Mesenchymal stem cell (in vitro differentiated cells and primary cell): ENCODE measurements around the gene ZNF611.
"Not testable (repeated sequence)": the region's sequence is repeated elsewhere in the genome, so short reads cannot be mapped to it uniquely, and the experiment has no call there.

Experiments
- DNase-seq: peaks from one replicate; pipeline ENCODE4 v3.0.0-alpha.2; 2013
- H2AFZ ChIP-seq: one replicate; pipeline ENCODE4 v1.6.1; 2013; ENCODE audit warnings: low read depth, mild to moderate bottlenecking, control low read depth, inconsistent platforms, low read length, moderate library complexity
- H2AK5ac ChIP-seq: 2 replicates; pipeline ENCODE4 v1.6.1; 2013; ENCODE audit warnings: low read length, moderate library complexity, mild to moderate bottlenecking, inconsistent platforms; ENCODE audit not compliant: severe bottlenecking
- H2BK120ac ChIP-seq: one replicate; pipeline ENCODE4 v1.6.1; 2013; ENCODE audit warnings: low read depth, mild to moderate bottlenecking, inconsistent platforms, low read length, moderate library complexity
- H2BK12ac ChIP-seq, 2 experiments: one replicate each; pipeline ENCODE4 v1.6.1; 2013; ENCODE audit warnings: inconsistent platforms in 2 of 2, low read length in 2 of 2, mild to moderate bottlenecking in 2 of 2, moderate library complexity in 2 of 2, control low read depth in 1 of 2
- H2BK15ac ChIP-seq: one replicate; pipeline ENCODE4 v1.6.1; 2013; ENCODE audit warnings: mild to moderate bottlenecking, low read depth, inconsistent platforms; ENCODE audit not compliant: poor library complexity, severe bottlenecking
- H2BK5ac ChIP-seq: 2 replicates; pipeline ENCODE4 v1.6.1; 2013; ENCODE audit warnings: low read depth, mild to moderate bottlenecking, low read length, control low read depth, inconsistent platforms; ENCODE audit not compliant: poor library complexity, severe bottlenecking
- H3K14ac ChIP-seq, 2 experiments: one replicate each; pipeline ENCODE4 v1.6.1; 2013; ENCODE audit warnings: inconsistent platforms in 2 of 2, low read length in 2 of 2, control low read depth in 1 of 2, mild to moderate bottlenecking in 1 of 2, moderate library complexity in 1 of 2
- H3K18ac ChIP-seq, 2 experiments: one replicate each; pipeline ENCODE4 v1.6.1; 2013; ENCODE audit warnings: inconsistent platforms in 2 of 2, low read length in 2 of 2, control low read depth in 1 of 2, low read depth in 1 of 2, mild to moderate bottlenecking in 1 of 2
- H3K23ac ChIP-seq, 2 experiments: one replicate each; pipeline ENCODE4 v1.6.1; 2013; ENCODE audit warnings: inconsistent platforms in 2 of 2, low read length in 2 of 2, mild to moderate bottlenecking in 2 of 2, moderate library complexity in 2 of 2, control low read depth in 1 of 2
- H3K27ac ChIP-seq: 2 replicates; pipeline ENCODE4 v1.5.1; 2013; ENCODE audit warnings: mild to moderate bottlenecking, moderate library complexity, low read length, control low read depth, inconsistent platforms; ENCODE audit not compliant: poor library complexity, severe bottlenecking
- H3K27me3 ChIP-seq, 2 experiments: 2 replicates each; pipeline versions ENCODE4 v1.6.1 to v1.7.0; 2013; ENCODE audit warnings: low read length in 2 of 2, mild to moderate bottlenecking in 2 of 2, moderate library complexity in 2 of 2, control low read depth in 1 of 2, inconsistent platforms in 1 of 2; ENCODE audit not compliant: control insufficient read depth in 1 of 2, insufficient read depth in 1 of 2
- H3K36me3 ChIP-seq, 2 experiments: 2 replicates each; pipeline versions ENCODE4 v1.6.1 to v1.7.0; 2013; ENCODE audit warnings: low read length in 2 of 2, control low read depth in 1 of 2, inconsistent platforms in 1 of 2, low read depth in 1 of 2, mild to moderate bottlenecking in 1 of 2; ENCODE audit not compliant: insufficient read depth in 2 of 2, control insufficient read depth in 1 of 2
- H3K4ac ChIP-seq, 2 experiments: one replicate each; pipeline ENCODE4 v1.6.1; 2013; ENCODE audit warnings: inconsistent platforms in 2 of 2, low read length in 2 of 2, mild to moderate bottlenecking in 2 of 2, moderate library complexity in 2 of 2, control low read depth in 1 of 2, low read depth in 1 of 2
- H3K4me1 ChIP-seq: 2 replicates; pipeline ENCODE4 v1.6.1; 2013; ENCODE audit warnings: low read depth, low read length, control low read depth; ENCODE audit not compliant: control insufficient read depth, insufficient read depth
- H3K4me2 ChIP-seq: 2 replicates; pipeline ENCODE4 v1.6.1; 2013; ENCODE audit warnings: low read length, mild to moderate bottlenecking, inconsistent platforms; ENCODE audit not compliant: poor library complexity, severe bottlenecking
- H3K4me3 ChIP-seq, 2 experiments: 2 replicates each; pipeline versions ENCODE4 v1.5.1 to v1.7.0; 2013; ENCODE audit warnings: low read length in 2 of 2, mild to moderate bottlenecking in 2 of 2, control low read depth in 1 of 2, low read depth in 1 of 2; ENCODE audit not compliant: insufficient read depth in 1 of 2
- H3K79me1 ChIP-seq: replicated peaks from 2 replicates; pipeline ENCODE4 v1.6.1; 2013; ENCODE audit warnings: mild to moderate bottlenecking, control low read depth, low read length, inconsistent platforms; ENCODE audit not compliant: poor library complexity, severe bottlenecking
- H3K9ac ChIP-seq: 2 replicates; pipeline ENCODE4 v1.7.0; 2013; ENCODE audit warnings: mild to moderate bottlenecking, low read length, moderate library complexity
- H3K9me3 ChIP-seq: 2 replicates; pipeline ENCODE4 v1.7.0; 2013; ENCODE audit warnings: mild to moderate bottlenecking, low read length; ENCODE audit not compliant: control insufficient read depth
- H4K8ac ChIP-seq: one replicate; pipeline ENCODE4 v1.6.1; 2013; ENCODE audit warnings: inconsistent platforms, mild to moderate bottlenecking, low read length, moderate library complexity
- H4K91ac ChIP-seq: one replicate; pipeline ENCODE4 v1.6.1; 2013; ENCODE audit warnings: mild to moderate bottlenecking, low read length, inconsistent platforms
- WGBS: methylation state at CpG from one replicate; pipeline ENCODE4 v1.1.7; 2013; ENCODE audit warnings: mixed read lengths; 5-methylcytosine and 5-hydroxymethylcytosine counted together

Gene ZNF611

GRCh38 chr19:52742516-52742915 is 7.7 kb upstream of the ZNF611 start:
- no peak overlapping the region for H2BK15ac ChIP-seq
- H2BK12ac ChIP-seq: no peak overlapping the region
- H3K27me3 ChIP-seq: no peaks in the 10 kb centered on the region
- no peaks in the 10 kb centered on the region for H3K79me1 ChIP-seq
- no peak overlapping the region for H3K27ac ChIP-seq
- H3K9ac ChIP-seq: no peak overlapping the region
- H3K4ac ChIP-seq: no peak overlapping the region
- no peak overlapping the region for H3K18ac ChIP-seq
- no peaks in the 10 kb centered on the region for H3K36me3 ChIP-seq
- no peak overlapping the region for H3K4me2 ChIP-seq
- 31% methylated on average over 2 of the region's 3 CpGs for WGBS
- no peak overlapping the region for H4K91ac ChIP-seq
- H3K4me3 ChIP-seq: no peak overlapping the region
- no peak overlapping the region for H2AK5ac ChIP-seq
- H3K9me3 ChIP-seq: no peaks in the 10 kb centered on the region
- H3K4me1 ChIP-seq: peaks cover 1% of the 10 kb centered on the region
- no peak overlapping the region for H3K23ac ChIP-seq
- H2BK120ac ChIP-seq: no peak overlapping the region
- H3K14ac ChIP-seq: no peak overlapping the region
- H2AFZ ChIP-seq: no peak overlapping the region
- H2BK5ac ChIP-seq: no peak overlapping the region
- DNase-seq: no peak
- no peak overlapping the region for H4K8ac ChIP-seq

- Histone ChIP-seq H3K4ac (no peak overlapping the region), H2BK15ac (no peak overlapping the region), H3K23ac (no peak overlapping the region), H3K9me3 (no peaks in the 10 kb centered on the region), H2AK5ac (no peak overlapping the region), H2BK5ac (no peak overlapping the region), H2BK120ac (no peak overlapping the region), H3K4me3 (no peak overlapping the region), H3K4me2 (no peak overlapping the region), H3K36me3 (no peaks in the 10 kb centered on the region), H4K91ac (no peak overlapping the region), H3K27ac (no peak overlapping the region), H2AFZ (no peak overlapping the region), H2BK12ac (no peak overlapping the region), H3K79me1 (no peaks in the 10 kb centered on the region), H4K8ac (no peak overlapping the region), H3K27me3 (no peaks in the 10 kb centered on the region), H3K9ac (no peak overlapping the region), H3K18ac (no peak overlapping the region), H3K14ac (no peak overlapping the region), H3K4me1 (peaks cover 1% of the 10 kb centered on the region)
- WGBS: 54% methylated on average over 5 of the region's 6 CpGs
- no peak for DNase-seq
Measured at GRCh38 chr19:52741951-52742485, 7.2 kb upstream of the ZNF611 start.

- DNase-seq, H3K79me1 ChIP-seq, H2BK12ac ChIP-seq, H3K4me1 ChIP-seq, H3K23ac ChIP-seq, H3K4ac ChIP-seq, H4K91ac ChIP-seq, H3K9me3 ChIP-seq, H3K36me3 ChIP-seq, H3K18ac ChIP-seq, H3K4me3 ChIP-seq, H2BK15ac ChIP-seq, H3K27me3 ChIP-seq, H2AFZ ChIP-seq, H2AK5ac ChIP-seq, H3K27ac ChIP-seq, H3K9ac ChIP-seq, H2BK120ac ChIP-seq, H3K14ac ChIP-seq, H4K8ac ChIP-seq, H3K4me2 ChIP-seq, H2BK5ac ChIP-seq: not testable (repeated sequence)
- 35% methylated on average over 7 of the region's 7 CpGs for WGBS
Measured at GRCh38 chr19:52741371-52741770, 6.5 kb upstream of the ZNF611 start.

- Histone ChIP-seq H2AK5ac (no peak overlapping the region), H4K8ac (no peak overlapping the region), H2BK120ac (no peak overlapping the region), H3K14ac (no peak overlapping the region), H4K91ac (no peak overlapping the region), H3K23ac (no peak overlapping the region), H3K36me3 (no peaks in the 10 kb centered on the region), H3K4me1 (peaks cover 6% of the 10 kb centered on the region), H2BK15ac (no peak overlapping the region), H3K18ac (no peak overlapping the region), H3K9ac (no peak overlapping the region), H2BK5ac (no peak overlapping the region), H3K79me1 (no peaks in the 10 kb centered on the region), H3K27me3 (no peaks in the 10 kb centered on the region), H3K4me2 (no peak overlapping the region), H3K4me3 (no peak overlapping the region), H2BK12ac (no peak overlapping the region), H3K4ac (no peak overlapping the region), H3K27ac (no peak overlapping the region), H2AFZ (no peak overlapping the region), H3K9me3 (no peaks in the 10 kb centered on the region)
- DNase-seq: no peak
- WGBS: 83% methylated on average over 14 of the region's 14 CpGs
Measured at GRCh38 chr19:52739576-52739975, 4.7 kb upstream of the ZNF611 start.
